Pancreas (tissue), 10 donors: ENCODE data around the gene EDNRA. TPM values are rescaled to one million over a fixed set of nuclear protein-coding genes. Genes with fewer than 3 reads are reported as not detected.

Source experiments
- ATAC-seq, 4 donors: fragments of 200-7000 bp; cut with Tn5 transposase; one replicate each; pipeline versions ENCODE4 v1.8.0 to v1.9.1; 2020; ENCODE audit warnings: mild to moderate bottlenecking in 4 of 4, moderate library complexity in 4 of 4
- DNase-seq, 6 donors: peaks; one replicate each; pipeline ENCODE4 v3.0.0-alpha.2; 2020
- FAIRE-seq: peaks from 2 replicates; lab custom pipeline; 2012; peaks lifted over from hg19 to GRCh38; lab: Jason Lieb, UNC
- H3K27ac ChIP-seq, 4 donors: fragments of 200-600 bp; sonication (generic); 1 replicate in 3 of 4; 2 replicates in 1 of 4; pipeline versions ENCODE4 v1.5.0 to v1.8.0; 2020
- H3K27me3 ChIP-seq, 4 donors: fragments of 200-600 bp; one replicate each; pipeline ENCODE4 v1.8.0; 2021
- H3K36me3 ChIP-seq, 3 donors: fragments of 200-600 bp; sonication (generic) in 1 of 3; one replicate each; pipeline versions ENCODE4 v1.5.0 to v1.8.0; 2020 to 2021
- H3K4me1 ChIP-seq, 3 donors: fragments of 200-600 bp; one replicate each; pipeline ENCODE4 v1.8.0; 2021
- H3K4me3 ChIP-seq, 4 donors: fragments of 200-600 bp; sonication (generic) in 2 of 4; one replicate each; pipeline versions ENCODE4 v1.5.0 to v1.8.0; 2020 to 2021
- H3K9me3 ChIP-seq, 4 donors: fragments of 200-600 bp; one replicate each; pipeline ENCODE4 v1.8.0; 2021
- CTCF ChIP-seq, 4 donors: fragments of 200-600 bp; sonication (generic) in 3 of 4; IDR thresholded peaks; one replicate each; pipeline versions ENCODE4 v1.5.0 to v1.8.0; 2021; ENCODE audit warnings: antibody characterized with exemption in 4 of 4
- WGBS, 2 donors: extraction: QIAGEN DNeasy Blood & Tissue Kit; methylation state at CpG; one replicate each; pipeline ENCODE4 v1.1.7; 2013; 5-methylcytosine and 5-hydroxymethylcytosine counted together
- intact Hi-C, 3 donors: fragments of 100-400 bp; cut with DNase I; formaldehyde crosslinking; loops; one replicate each; pipeline versions ENCODE4 v1.11.1 to v1.14.2; 2022
- polyA plus RNA-seq, 2 donors: library from polyadenylated mRNA; stranded (reverse); fragments of 200-250 nt; gene quantifications; one replicate each; pipeline ENCODE4 v1.2.3, GENCODE V29; 2013
- total RNA-seq, 6 donors: library from RNA; stranded (reverse); fragmentation: NEBNext Ultra II Directional in 4 of 6; extraction: Animal tissue kit (Norgen Biotek cat#: 25700) in 4 of 6; gene quantifications; one replicate each; pipeline versions ENCODE4 v1.2.1 to v1.2.4, GENCODE V29; 2021 to 2023
- donor health status: healthy with polysubstance abuse.
- donor health status: DM: no; HTN: no; CAD: no; lungs with moderate emphysema.
- donor health status: DM: no; HTN: no; CAD: no.
- donor health status: control.
- donor health status: control.
- donor health status: Bipolar disorder and iron deficiency.
- donor health status: DM: yes; HTN: yes; CAD: no.
- donor health status: DM: no; HTN: no; CAD: no.
- donor health status: DM: no; HTN: no; CAD: no.
- donor health status: DM: yes; HTN: yes; CAD: no.

Gene EDNRA
- total and polyA plus RNA-seq, 8 donors, result 0.23 to 4.6 (median 0.53) TPM

DNA sequence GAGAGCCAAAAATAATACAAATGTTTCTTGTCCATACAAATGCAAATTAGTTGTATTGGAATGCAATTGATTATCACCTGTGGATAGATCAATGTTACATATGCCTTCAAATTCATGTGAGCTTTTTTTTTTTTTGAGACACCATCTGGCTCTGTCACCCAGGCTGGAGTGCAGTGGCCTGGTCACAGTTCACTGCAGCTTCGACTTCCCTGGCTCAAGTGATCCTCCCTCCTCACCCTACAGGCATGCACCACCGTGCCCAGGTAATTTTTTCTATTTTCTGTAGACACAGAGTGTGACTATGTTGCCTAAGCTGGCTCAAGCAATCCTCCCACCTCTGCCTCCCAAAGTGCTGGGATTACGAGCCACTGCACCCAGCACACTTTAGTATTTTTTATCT lies 97.7 kb downstream of the EDNRA start:
- TF ChIP-seq CTCF (IDR thresholded peaks at IDR 0.05), result no peak
- no peak for FAIRE-seq
- 66 to 80% methylated on average over 3 of the region's 3 CpGs for WGBS, 2 donors
- H3K36me3 ChIP-seq, result no peaks in the 10 kb centered on the region
- no peak for ATAC-seq
- no peaks in the 10 kb centered on the region for H3K4me1 ChIP-seq
- H3K4me3 ChIP-seq, result no peak overlapping the region
- H3K27ac ChIP-seq, result no peak overlapping the region
- intact Hi-C loops, result no loop called here
- DNase-seq, result no peak
- no peaks in the 10 kb centered on the region for H3K27me3 ChIP-seq
- H3K9me3 ChIP-seq, result no peaks in the 10 kb centered on the region

GRCh38 chr4:147580396-147580795 lies 99.5 kb downstream of the EDNRA start:
- intact Hi-C loops, result loop anchor here in 2 of 3 donors (10.0 kb wide), 2 partner anchors 406 to 416 kb away; no protein-coding TSS in a partner anchor
- Histone ChIP-seq H3K27me3 (no peaks in the 10 kb centered on the region), H3K9me3 (no peaks in the 10 kb centered on the region)

DNA sequence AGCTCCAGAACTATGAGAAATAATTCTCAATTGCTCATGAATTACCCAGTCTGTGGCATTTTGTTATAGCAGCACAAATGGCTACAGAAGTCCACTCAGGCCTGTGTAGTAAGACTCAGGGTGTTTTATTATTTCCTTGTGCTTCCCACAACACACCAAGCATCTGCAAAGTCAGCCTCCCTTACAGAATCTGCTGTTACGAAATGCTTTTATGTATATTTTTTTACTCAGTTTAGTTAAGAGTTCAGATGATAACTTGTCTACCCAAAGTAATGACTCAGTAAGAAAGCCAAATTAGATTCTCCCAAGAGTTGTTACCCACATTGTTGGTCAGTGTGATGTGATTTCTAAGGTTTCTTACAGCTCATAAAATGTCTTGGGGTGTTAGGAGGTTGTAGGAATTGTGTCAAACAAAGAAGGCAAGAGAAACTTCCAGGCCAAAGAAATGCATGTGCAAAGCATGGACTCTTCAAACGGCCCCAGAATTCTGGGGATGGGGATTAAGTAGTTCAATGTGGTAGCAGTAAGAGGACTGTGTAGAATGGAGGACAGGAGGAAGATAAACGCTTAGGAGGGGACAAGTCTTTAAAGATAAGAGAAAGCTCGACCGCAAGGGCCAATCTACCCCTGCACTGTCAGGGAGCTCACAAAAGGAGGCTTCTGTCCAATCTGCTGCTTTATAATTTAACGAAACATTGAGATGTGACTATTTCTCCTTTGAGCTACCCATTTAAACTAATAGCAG lies 100.9 kb downstream of the EDNRA start:
- H3K27ac ChIP-seq, result no peak overlapping the region
- no peak overlapping the region for H3K4me3 ChIP-seq
- H3K9me3 ChIP-seq, result no peaks in the 10 kb centered on the region
- no peak for TF ChIP-seq CTCF (IDR thresholded peaks at IDR 0.05)
- no peaks in the 10 kb centered on the region for H3K27me3 ChIP-seq
- H3K4me1 ChIP-seq, result no peaks in the 10 kb centered on the region
- no peak for ATAC-seq
- H3K36me3 ChIP-seq, result no peaks in the 10 kb centered on the region
- WGBS, 2 donors, result 73 to 80% methylated on average over 6 of the region's 6 CpGs
- FAIRE-seq, result no peak
- intact Hi-C loops, result loop anchor here in 2 of 3 donors (10.0 kb wide), 2 partner anchors 407 to 417 kb away; no protein-coding TSS in a partner anchor
- DNase-seq, result no peak

More at GRCh38 chr4:147580396-147580795, 99.5 kb downstream of the EDNRA start:
- no peak overlapping the region for H3K4me3 ChIP-seq
- H3K36me3 ChIP-seq, result no peaks in the 10 kb centered on the region
- no peaks in the 10 kb centered on the region for H3K4me1 ChIP-seq
- DNase-seq (no peak), FAIRE-seq (no peak), ATAC-seq (no peak)
- 30 to 33% methylated on average over 1 of the region's 1 CpG for WGBS, 2 donors
- H3K27ac ChIP-seq, result no peak overlapping the region
- TF ChIP-seq CTCF (IDR thresholded peaks at IDR 0.05), result no peak

DNA sequence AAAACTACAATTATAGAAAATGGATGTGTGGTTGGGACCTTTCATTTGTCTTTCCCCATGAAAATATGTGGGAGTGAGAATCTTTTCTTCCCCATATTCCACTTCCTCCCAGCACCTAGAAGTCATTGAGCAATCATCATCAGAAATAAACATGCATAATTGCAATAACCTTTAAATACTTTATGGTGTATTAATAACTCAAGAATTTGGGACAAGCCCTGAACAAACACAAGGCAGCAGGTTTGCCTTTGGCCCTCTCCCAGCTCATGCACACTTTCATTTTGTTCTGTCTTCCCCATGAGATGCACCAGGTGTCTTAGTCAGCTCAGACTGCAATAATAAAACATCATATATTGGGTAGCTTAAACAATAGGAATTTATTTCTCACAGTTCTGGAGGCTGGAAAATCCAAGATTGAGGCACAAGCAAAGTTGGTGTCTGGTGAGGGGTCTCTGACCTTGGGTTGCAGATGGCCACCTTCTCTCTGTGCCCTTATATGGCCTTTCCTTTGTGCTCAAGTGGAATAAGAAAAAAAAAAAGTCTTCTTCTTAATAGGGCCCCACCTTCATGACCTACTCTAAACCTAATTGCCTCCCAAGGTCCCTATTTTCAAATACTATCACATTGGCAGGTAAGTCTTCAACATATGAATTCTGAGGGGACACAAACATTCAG lies 101.6 kb downstream of the EDNRA start:
- Histone ChIP-seq H3K27ac (no peak overlapping the region), H3K9me3 (no peaks in the 10 kb centered on the region), H3K4me1 (no peaks in the 10 kb centered on the region), H3K27me3 (no peaks in the 10 kb centered on the region), H3K36me3 (no peaks in the 10 kb centered on the region), H3K4me3 (no peak overlapping the region)
- no peak for TF ChIP-seq CTCF (IDR thresholded peaks at IDR 0.05)
- ATAC-seq (no peak), FAIRE-seq (no peak), DNase-seq (no peak)
- intact Hi-C loops, result loop anchor here in 2 of 3 donors (10.0 kb wide), 2 partner anchors 408 to 418 kb away; no protein-coding TSS in a partner anchor
